GM23338 (cell line): ENCODE results near the gene CALY. TPM values are rescaled to one million over a fixed set of nuclear protein-coding genes. Genes with fewer than 3 reads are reported as not detected.

Experiments
- ATAC-seq: fragments of 200-7000 bp; cut with Tn5 transposase; 3 replicates; pipeline ENCODE4 v1.9.1; 2020
- DNase-seq: peaks from one replicate; pipeline ENCODE4 v3.0.0-alpha.2; 2015; ENCODE audit warnings: low spot score
- H2AFZ ChIP-seq: fragments of 200-600 bp; sonication (generic); 2 replicates; pipeline ENCODE4 v1.8.0; 2016; ENCODE audit warnings: antibody characterized with exemption, mild to moderate bottlenecking, moderate library complexity
- H3F3A ChIP-seq: fragments of 200-600 bp; sonication (generic); replicated peaks from 2 replicates; pipeline ENCODE4 v1.8.0; 2017; ENCODE audit warnings: antibody characterized with exemption, mixed run types, low read depth
- H3K27ac ChIP-seq: fragments of 200-600 bp; sonication (generic); 2 replicates; pipeline ENCODE4 v1.6.1; 2016; ENCODE audit warnings: low read depth
- H3K27me3 ChIP-seq: fragments of 200-600 bp; sonication (generic); 2 replicates; pipeline ENCODE4 v1.8.0; 2016; ENCODE audit warnings: mild to moderate bottlenecking, mixed run types, moderate library complexity; ENCODE audit not compliant: insufficient read depth
- H3K36me3 ChIP-seq: fragments of 200-600 bp; sonication (generic); 2 replicates; pipeline ENCODE4 v1.8.0; 2016; ENCODE audit warnings: mild to moderate bottlenecking; ENCODE audit not compliant: insufficient read depth
- H3K4me1 ChIP-seq: fragments of 200-600 bp; sonication (generic); 2 replicates; pipeline ENCODE4 v1.8.0; 2016; ENCODE audit warnings: mild to moderate bottlenecking, moderate library complexity; ENCODE audit not compliant: insufficient read depth
- H3K4me2 ChIP-seq: fragments of 200-600 bp; sonication (generic); 2 replicates; pipeline ENCODE4 v1.7.1; 2017; ENCODE audit warnings: mixed run types
- H3K4me3 ChIP-seq: fragments of 200-600 bp; sonication (generic); 2 replicates; pipeline ENCODE4 v1.6.1; 2016; ENCODE audit warnings: mixed run types
- H3K79me2 ChIP-seq: fragments of 200-600 bp; sonication (generic); replicated peaks from 2 replicates; pipeline ENCODE4 v1.8.0; 2017; ENCODE audit warnings: mild to moderate bottlenecking; ENCODE audit not compliant: insufficient read depth
- H3K9me2 ChIP-seq: fragments of 200-600 bp; sonication (generic); 2 replicates; pipeline ENCODE4 v1.8.0; 2017; ENCODE audit not compliant: insufficient read depth
- H4K20me1 ChIP-seq: fragments of 200-600 bp; sonication (generic); replicated peaks from 2 replicates; pipeline ENCODE4 v1.8.0; 2017; ENCODE audit warnings: mild to moderate bottlenecking; ENCODE audit not compliant: insufficient read depth
- H3K27ac Mint-ChIP-seq: 2 replicates; pipeline ENCODE4 v1.8.0; 2020; ENCODE audit warnings: inconsistent platforms, mild to moderate bottlenecking, moderate library complexity, mixed read lengths
- H3K27me3 Mint-ChIP-seq: 3 replicates; pipeline ENCODE4 v1.8.0; 2022; ENCODE audit warnings: low read depth, mild to moderate bottlenecking, moderate library complexity, mixed read lengths, inconsistent platforms; ENCODE audit not compliant: insufficient read depth, poor library complexity
- H3K36me3 Mint-ChIP-seq: 3 replicates; pipeline ENCODE4 v1.8.0; 2021; ENCODE audit warnings: low read depth, mild to moderate bottlenecking, inconsistent platforms, moderate library complexity, mixed read lengths
- H3K4me1 Mint-ChIP-seq: 3 replicates; pipeline ENCODE4 v1.8.0; 2020; ENCODE audit warnings: mild to moderate bottlenecking, inconsistent platforms, mixed read lengths
- H3K4me3 Mint-ChIP-seq: 3 replicates; pipeline ENCODE4 v1.8.0; 2021; ENCODE audit warnings: moderate library complexity, mild to moderate bottlenecking, inconsistent platforms, mixed read lengths
- H3K9me3 Mint-ChIP-seq: 3 replicates; pipeline ENCODE4 v1.8.0; 2020; ENCODE audit warnings: moderate library complexity, mild to moderate bottlenecking, inconsistent platforms, mixed read lengths
- CREB1 ChIP-seq: fragments of 250-450 bp; sonication (Bioruptor Pico); IDR thresholded peaks from 2 replicates; pipeline ENCODE4 v1.5.0; 2020; ENCODE audit warnings: low read depth, mild to moderate bottlenecking, moderate library complexity
- CTCF ChIP-seq, 2 experiments: fragments of 200-600 bp in 1 of 2; sonication (generic) in 1 of 2; conservative IDR thresholded peaks; 2 replicates each; pipeline versions ENCODE4 v1.5.1 to v1.6.1; 2016 to 2017; ENCODE audit warnings: antibody characterized with exemption in 2 of 2, low read depth in 2 of 2, mild to moderate bottlenecking in 2 of 2, moderate library complexity in 1 of 2
- ETS1 ChIP-seq: IDR thresholded peaks from 2 replicates; pipeline ENCODE4 v1.6.1; 2016; ENCODE audit warnings: antibody characterized with exemption
- EZH2 ChIP-seq: fragments of 200-600 bp; sonication (generic); IDR thresholded peaks from one replicate; pipeline ENCODE4 v1.8.0; 2017; ENCODE audit warnings: antibody characterized with exemption, mild to moderate bottlenecking, low read depth; ENCODE audit not compliant: unreplicated experiment
- EZH2phosphoT487 ChIP-seq: fragments of 200-600 bp; sonication (generic); IDR thresholded peaks from one replicate; pipeline ENCODE4 v1.8.1; 2018; ENCODE audit warnings: antibody characterized with exemption; ENCODE audit not compliant: unreplicated experiment
- JUNB ChIP-seq: IDR thresholded peaks from one replicate; pipeline ENCODE4 v1.6.1; 2016; ENCODE audit warnings: antibody characterized with exemption; ENCODE audit not compliant: unreplicated experiment
- NANOG ChIP-seq: IDR thresholded peaks from 2 replicates; pipeline ENCODE4 v1.6.1; 2016; ENCODE audit warnings: antibody characterized with exemption, borderline replicate concordance
- POLR2AphosphoS5 ChIP-seq: IDR thresholded peaks from 2 replicates; pipeline ENCODE4 v1.6.1; 2016; ENCODE audit warnings: antibody characterized with exemption, low read depth
- REST ChIP-seq: IDR thresholded peaks from one replicate; pipeline ENCODE4 v1.6.1; 2018; ENCODE audit warnings: antibody characterized with exemption; ENCODE audit not compliant: unreplicated experiment
- ZNF114 ChIP-seq: fragments of 250-450 bp; sonication (Bioruptor Pico); IDR thresholded peaks from 2 replicates; pipeline ENCODE4 v1.5.0; 2020; ENCODE audit warnings: mild to moderate bottlenecking, moderate library complexity
- ZNF331 ChIP-seq: fragments of 250-450 bp; sonication (Bioruptor Pico); IDR thresholded peaks from 2 replicates; pipeline ENCODE4 v1.5.0; 2020; ENCODE audit warnings: low read depth, mild to moderate bottlenecking, moderate library complexity
- ZNF462 ChIP-seq: fragments of 250-450 bp; sonication (Bioruptor Pico); IDR thresholded peaks from 2 replicates; pipeline ENCODE4 v1.5.0; 2020; ENCODE audit warnings: mild to moderate bottlenecking, moderate library complexity
- polyA plus RNA-seq: library from polyadenylated mRNA; unstranded; fragments of >200 nt; fragmentation: Nextera tagmentation; extraction: Ambion mirVana; gene quantifications from 2 replicates; pipeline ENCODE4 v1.2.1, GENCODE V29; 2016
- total RNA-seq: library from RNA; depleted of rRNA; stranded (reverse); fragments of >200 nt; shearing (Covaris generic); gene quantifications from 2 replicates; pipeline ENCODE4 v1.2.3, GENCODE V29; 2014

Gene CALY
- total and polyA plus RNA-seq, 2 experiments from 2014 or later = 1.0 to 8.0 TPM

GRCh38 chr10:133366751-133367150 is 30.1 kb upstream of the CALY start (continued):
- TF ChIP-seq ZNF462 (CRISPR knock-in tag) (no peak), CTCF (conservative IDR thresholded peaks at IDR 0.05; ENCODE audit: low read depth in 2 of 2) (no peak), ETS1 (no peak)

GRCh38 chr10:133366130-133366478 is 29.4 kb upstream of the CALY start:
- Histone ChIP-seq H3K27ac (no peak overlapping the region), H3K4me3 (no peak overlapping the region), H3K27me3 (no peaks in the 10 kb centered on the region), H3K79me2 (no peaks in the 10 kb centered on the region), H3K4me1 (no peaks in the 10 kb centered on the region), H2AFZ (no peak overlapping the region), H3K9me2 (no peaks in the 10 kb centered on the region), H4K20me1 (peaks cover 4% of the 10 kb centered on the region; the same call in 1 of the 2 replicates), H3F3A (no peaks in the 10 kb centered on the region; the same call in 1 of the 2 replicates), H3K4me2 (no peak overlapping the region), H3K36me3 (no peaks in the 10 kb centered on the region)
- Mint-ChIP-seq H3K27me3 (peaks cover 2% of the 10 kb centered on the region), H3K4me1 (no peaks in the 10 kb centered on the region), H3K27ac (no peak overlapping the region), H3K9me3 (no peaks in the 10 kb centered on the region), H3K36me3 (peaks cover 74% of the 10 kb centered on the region), H3K4me3 (no peak overlapping the region)
- DNase-seq = no peak
- no peak for ATAC-seq
- TF ChIP-seq JUNB = no peak
- TF ChIP-seq ZNF331 (CRISPR knock-in tag) = no peak
- TF ChIP-seq CREB1 (CRISPR knock-in tag) = no peak
- TF ChIP-seq POLR2AphosphoS5 = no peak
- TF ChIP-seq EZH2 = no peak
- TF ChIP-seq ETS1 = no peak
- no peak for TF ChIP-seq NANOG
- TF ChIP-seq EZH2phosphoT487 = no peak
- no peak for TF ChIP-seq REST
- no peak for TF ChIP-seq ZNF114
